Neural progenitor cell (in vitro differentiated cells): ENCODE measurements around the gene MAST2. TPM values are rescaled to one million over a fixed set of nuclear protein-coding genes. Genes with fewer than 3 reads are reported as not detected.

Experiments
- DNase-seq: peaks from one replicate; pipeline ENCODE4 v3.0.0-alpha.2; 2016; ENCODE audit warnings: low spot score
- H2AFZ ChIP-seq: fragments of 200-600 bp; sonication (generic); replicated peaks from 2 replicates; pipeline ENCODE4 v1.6.1; 2016; ENCODE audit warnings: antibody characterized with exemption
- H3F3A ChIP-seq: fragments of 200-600 bp; sonication (generic); 2 replicates; pipeline ENCODE4 v1.6.1; 2016; ENCODE audit warnings: antibody characterized with exemption, low read depth
- H3K27ac ChIP-seq: fragments of 200-600 bp; sonication (generic); 2 replicates; pipeline ENCODE4 v1.5.1; 2016; ENCODE audit warnings: mild to moderate bottlenecking
- H3K27me3 ChIP-seq: fragments of 200-600 bp; sonication (generic); 2 replicates; pipeline ENCODE4 v1.6.1; 2016; ENCODE audit warnings: mild to moderate bottlenecking, moderate library complexity
- H3K36me3 ChIP-seq: fragments of 200-600 bp; sonication (generic); 2 replicates; pipeline ENCODE4 v1.5.1; 2016
- H3K4me1 ChIP-seq: fragments of 200-600 bp; sonication (generic); 2 replicates; pipeline ENCODE4 v1.6.1; 2016; ENCODE audit warnings: mixed run types
- H3K4me2 ChIP-seq: fragments of 200-600 bp; sonication (generic); 2 replicates; pipeline ENCODE4 v1.6.1; 2016
- H3K4me3 ChIP-seq: fragments of 200-600 bp; sonication (generic); 2 replicates; pipeline ENCODE4 v1.5.1; 2016
- H3K79me2 ChIP-seq: fragments of 200-600 bp; sonication (generic); 2 replicates; pipeline ENCODE4 v1.6.1; 2016; ENCODE audit warnings: low read depth
- H3K9ac ChIP-seq: fragments of 200-600 bp; sonication (generic); 2 replicates; pipeline ENCODE4 v1.6.1; 2016
- H3K9me3 ChIP-seq: fragments of 200-600 bp; sonication (generic); 2 replicates; pipeline ENCODE4 v1.5.1; 2016; ENCODE audit warnings: low read depth
- H4K20me1 ChIP-seq: fragments of 200-600 bp; sonication (generic); 2 replicates; pipeline ENCODE4 v1.6.1; 2016; ENCODE audit warnings: low read depth
- H3K27ac Mint-ChIP-seq: 3 replicates; pipeline ENCODE4 v1.8.0; 2021; ENCODE audit warnings: mixed read lengths
- H3K27me3 Mint-ChIP-seq: 2 replicates; pipeline ENCODE4 v1.8.0; 2022; ENCODE audit warnings: low read depth, mild to moderate bottlenecking, inconsistent platforms, moderate library complexity, mixed read lengths; ENCODE audit not compliant: insufficient read depth
- H3K36me3 Mint-ChIP-seq: 3 replicates; pipeline ENCODE4 v1.8.0; 2021; ENCODE audit warnings: mixed read lengths
- H3K4me1 Mint-ChIP-seq: 3 replicates; pipeline ENCODE4 v1.8.0; 2021; ENCODE audit warnings: mixed read lengths
- H3K4me3 Mint-ChIP-seq: 3 replicates; pipeline ENCODE4 v1.8.0; 2021; ENCODE audit warnings: mild to moderate bottlenecking, moderate library complexity, mixed read lengths
- H3K9me3 Mint-ChIP-seq: 3 replicates; pipeline ENCODE4 v1.8.0; 2020; ENCODE audit warnings: mixed read lengths
- CTCF ChIP-seq: fragments of 200-600 bp; sonication (generic); IDR thresholded peaks from 2 replicates; pipeline ENCODE4 v1.5.1; 2017; ENCODE audit warnings: antibody characterized with exemption, mild to moderate bottlenecking
- EZH2 ChIP-seq: fragments of 200-600 bp; sonication (generic); IDR thresholded peaks from 2 replicates; pipeline ENCODE4 v1.6.1; 2017; ENCODE audit warnings: antibody characterized with exemption, mild to moderate bottlenecking, moderate library complexity
- EZH2phosphoT487 ChIP-seq: fragments of 200-600 bp; sonication (generic); IDR thresholded peaks from 2 replicates; pipeline ENCODE4 v1.6.1; 2017; ENCODE audit warnings: antibody characterized with exemption
- total RNA-seq: library from RNA; depleted of rRNA; stranded (reverse); fragments of >200 nt; gene quantifications from 2 replicates; pipeline ENCODE4 v1.2.3, GENCODE V29; 2015; ENCODE audit warnings: low replicate concordance

MAST2 gene
- total RNA-seq, 1 donor from 2014 or later = 5.5 TPM

- peaks cover 4% of the 10 kb centered on the region for H3K4me1 ChIP-seq
- no peaks in the 10 kb centered on the region for H3F3A ChIP-seq
- Mint-ChIP-seq H3K27me3 (peaks cover 2% of the 10 kb centered on the region), H3K27ac (peak overlapping the region; percentile 26), H3K36me3 (peaks cover 2% of the 10 kb centered on the region), H3K9me3 (no peaks in the 10 kb centered on the region), H3K4me3 (no peak overlapping the region), H3K4me1 (peaks cover 23% of the 10 kb centered on the region)
- H3K27ac ChIP-seq = no peak overlapping the region
- no peaks in the 10 kb centered on the region for H3K9me3 ChIP-seq
- no peak overlapping the region for H3K4me2 ChIP-seq
- DNase-seq = no peak
- H2AFZ ChIP-seq = no peak overlapping the region
- no peak overlapping the region for H3K4me3 ChIP-seq
- no peak for TF ChIP-seq EZH2
- no peak for TF ChIP-seq CTCF
- TF ChIP-seq EZH2phosphoT487 = no peak
- H3K27me3 ChIP-seq = no peaks in the 10 kb centered on the region
- no peaks in the 10 kb centered on the region for H3K79me2 ChIP-seq
- no peaks in the 10 kb centered on the region for H4K20me1 ChIP-seq
- H3K36me3 ChIP-seq = no peaks in the 10 kb centered on the region
- no peak overlapping the region for H3K9ac ChIP-seq
These were observed 61.0 kb downstream of the MAST2 start for GRCh38 chr1:45864167-45865106.

GRCh38 chr1:45867697-45868348 is 64.4 kb downstream of the MAST2 start:
- Mint-ChIP-seq H3K27me3 (no peaks in the 10 kb centered on the region), H3K4me3 (no peak overlapping the region), H3K4me1 (peaks cover 22% of the 10 kb centered on the region), H3K36me3 (peaks cover 3% of the 10 kb centered on the region), H3K9me3 (no peaks in the 10 kb centered on the region), H3K27ac (no peak overlapping the region)
- Histone ChIP-seq H4K20me1 (no peaks in the 10 kb centered on the region), H3K9ac (no peak overlapping the region), H3K79me2 (no peaks in the 10 kb centered on the region), H3K4me1 (peaks cover 9% of the 10 kb centered on the region), H3K9me3 (no peaks in the 10 kb centered on the region), H3K27me3 (no peaks in the 10 kb centered on the region), H3K27ac (no peak overlapping the region), H2AFZ (no peak overlapping the region), H3F3A (no peaks in the 10 kb centered on the region), H3K4me2 (no peak overlapping the region), H3K4me3 (no peak overlapping the region), H3K36me3 (no peaks in the 10 kb centered on the region)
- TF ChIP-seq EZH2phosphoT487 = no peak
- TF ChIP-seq CTCF = no peak
- TF ChIP-seq EZH2 = no peak
- no peak for DNase-seq

- H3K27ac ChIP-seq = no peak overlapping the region
- Mint-ChIP-seq H3K27ac (no peak overlapping the region), H3K9me3 (no peaks in the 10 kb centered on the region), H3K27me3 (no peaks in the 10 kb centered on the region), H3K36me3 (peaks cover 3% of the 10 kb centered on the region), H3K4me3 (no peak overlapping the region), H3K4me1 (peaks cover 12% of the 10 kb centered on the region)
- no peaks in the 10 kb centered on the region for H4K20me1 ChIP-seq
- H3K9ac ChIP-seq = no peak overlapping the region
- H3K4me2 ChIP-seq = no peak overlapping the region
- no peaks in the 10 kb centered on the region for H3F3A ChIP-seq
- no peak overlapping the region for H3K4me3 ChIP-seq
- H3K79me2 ChIP-seq = no peaks in the 10 kb centered on the region
- H3K4me1 ChIP-seq = peaks cover 9% of the 10 kb centered on the region
- no peaks in the 10 kb centered on the region for H3K27me3 ChIP-seq
- TF ChIP-seq EZH2 = no peak
- no peak for TF ChIP-seq EZH2phosphoT487
- TF ChIP-seq CTCF = no peak
- no peaks in the 10 kb centered on the region for H3K9me3 ChIP-seq
- DNase-seq = no peak
- no peak overlapping the region for H2AFZ ChIP-seq
- H3K36me3 ChIP-seq = no peaks in the 10 kb centered on the region
These were observed 65.4 kb downstream of the MAST2 start for GRCh38 chr1:45868861-45869260.
